Measurements from ENCODE around the gene RGS12. TPM values are rescaled to one million over a fixed set of nuclear protein-coding genes. Genes with fewer than 3 reads are reported as not detected.

RGS12 gene
- total and polyA plus RNA-seq, 2 of the 13 experiments (the other 11 are each of a cell fraction or from before 2014, with no cell fraction given): 21.0 to 27.7 TPM

DNA sequence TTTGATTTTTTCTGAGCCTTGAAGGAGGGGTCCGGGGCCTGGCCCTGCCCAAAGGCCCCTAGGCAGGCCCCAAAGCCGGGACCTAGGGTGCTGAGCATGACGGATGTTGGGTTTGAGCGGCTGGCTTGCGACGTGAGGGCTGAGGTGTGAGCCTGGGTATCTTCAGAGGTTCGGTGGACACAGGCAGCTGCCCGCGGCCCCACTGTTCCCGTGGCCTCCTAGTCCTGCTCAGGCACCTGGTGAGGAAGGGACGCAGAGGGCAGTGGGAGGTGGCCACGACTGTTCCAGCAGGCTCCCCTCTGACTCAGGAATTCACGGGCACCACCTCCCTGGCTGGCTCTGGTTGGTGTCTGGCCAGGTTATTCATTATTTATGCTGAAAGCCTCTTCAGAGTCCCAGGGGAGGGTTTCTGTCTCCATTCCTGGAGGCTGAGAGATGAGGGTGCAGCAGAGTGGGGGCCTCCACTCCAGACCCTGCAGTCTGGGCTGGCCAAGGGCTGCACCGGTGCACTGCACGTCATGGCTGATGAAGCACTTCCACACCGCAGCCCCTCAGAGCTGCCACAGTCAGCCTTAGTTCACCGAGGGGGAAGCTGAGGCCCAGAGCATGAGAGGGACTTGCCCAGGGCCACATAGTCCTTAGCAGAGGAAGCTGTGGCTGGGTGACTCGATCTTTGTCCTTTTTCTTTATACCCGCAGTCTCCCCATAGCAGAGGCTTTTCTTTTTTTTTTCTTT lies 41.7 kb upstream of the RGS12 start (continued):
- no peak for TF ChIP-seq ZNF75D (CRISPR knock-in tag; IDR thresholded peaks at IDR 0.05; ENCODE audit: borderline replicate concordance)
- TF ChIP-seq ZNF317 (CRISPR knock-in tag; IDR thresholded peaks at IDR 0.05): no peak
- no peak for TF ChIP-seq SCMH1 (CRISPR knock-in tag; IDR thresholded peaks at IDR 0.05; ENCODE audit: borderline replicate concordance)
- TF ChIP-seq ZNF337 (CRISPR knock-in tag; IDR thresholded peaks at IDR 0.05; ENCODE audit: borderline replicate concordance, low read depth): no peak
- TF ChIP-seq CCDC6 (CRISPR knock-in tag; IDR thresholded peaks at IDR 0.05): no peak
- TF ChIP-seq JUND (CRISPR knock-in tag; IDR thresholded peaks at IDR 0.05): no peak
- no peak for TF ChIP-seq NR2C2 (CRISPR knock-in tag; IDR thresholded peaks at IDR 0.05; ENCODE audit: borderline replicate concordance)
- no peak for TF ChIP-seq NFATC3 (CRISPR knock-in tag; IDR thresholded peaks at IDR 0.05)
- TF ChIP-seq ZFP36 (IDR thresholded peaks at IDR 0.05; ENCODE audit: borderline replicate concordance, low read depth, low read length, partially characterized antibody): no peak
- TF ChIP-seq HDAC6 (IDR thresholded peaks at IDR 0.05; ENCODE audit: low read depth, low read length): no peak
- no peak for TF ChIP-seq ZNF33A (CRISPR knock-in tag; IDR thresholded peaks at IDR 0.05; ENCODE audit: borderline replicate concordance)
- TF ChIP-seq SIN3A (IDR thresholded peaks at IDR 0.05; ENCODE audit: borderline replicate concordance, low read depth, low read length): no peak
- TF ChIP-seq, protein P1, sequence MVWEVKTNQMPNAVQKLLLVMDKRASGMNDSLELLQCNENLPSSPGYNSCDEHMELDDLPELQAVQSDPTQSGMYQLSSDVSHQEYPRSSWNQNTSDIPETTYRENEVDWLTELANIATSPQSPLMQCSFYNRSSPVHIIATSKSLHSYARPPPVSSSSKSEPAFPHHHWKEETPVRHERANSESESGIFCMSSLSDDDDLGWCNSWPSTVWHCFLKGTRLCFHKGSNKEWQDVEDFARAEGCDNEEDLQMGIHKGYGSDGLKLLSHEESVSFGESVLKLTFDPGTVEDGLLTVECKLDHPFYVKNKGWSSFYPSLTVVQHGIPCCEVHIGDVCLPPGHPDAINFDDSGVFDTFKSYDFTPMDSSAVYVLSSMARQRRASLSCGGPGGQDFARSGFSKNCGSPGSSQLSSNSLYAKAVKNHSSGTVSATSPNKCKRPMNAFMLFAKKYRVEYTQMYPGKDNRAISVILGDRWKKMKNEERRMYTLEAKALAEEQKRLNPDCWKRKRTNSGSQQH (CRISPR knock-in tag; IDR thresholded peaks at IDR 0.05; ENCODE audit: low read depth): no peak
- TF ChIP-seq LCORL (IDR thresholded peaks at IDR 0.05): no peak
- 0 out of 2 replicates have a peak, but pooled peaks have one; percentile 29 for TF ChIP-seq LCORL (CRISPR knock-in tag; IDR thresholded peaks at IDR 0.05)
- TF ChIP-seq, protein P2, sequence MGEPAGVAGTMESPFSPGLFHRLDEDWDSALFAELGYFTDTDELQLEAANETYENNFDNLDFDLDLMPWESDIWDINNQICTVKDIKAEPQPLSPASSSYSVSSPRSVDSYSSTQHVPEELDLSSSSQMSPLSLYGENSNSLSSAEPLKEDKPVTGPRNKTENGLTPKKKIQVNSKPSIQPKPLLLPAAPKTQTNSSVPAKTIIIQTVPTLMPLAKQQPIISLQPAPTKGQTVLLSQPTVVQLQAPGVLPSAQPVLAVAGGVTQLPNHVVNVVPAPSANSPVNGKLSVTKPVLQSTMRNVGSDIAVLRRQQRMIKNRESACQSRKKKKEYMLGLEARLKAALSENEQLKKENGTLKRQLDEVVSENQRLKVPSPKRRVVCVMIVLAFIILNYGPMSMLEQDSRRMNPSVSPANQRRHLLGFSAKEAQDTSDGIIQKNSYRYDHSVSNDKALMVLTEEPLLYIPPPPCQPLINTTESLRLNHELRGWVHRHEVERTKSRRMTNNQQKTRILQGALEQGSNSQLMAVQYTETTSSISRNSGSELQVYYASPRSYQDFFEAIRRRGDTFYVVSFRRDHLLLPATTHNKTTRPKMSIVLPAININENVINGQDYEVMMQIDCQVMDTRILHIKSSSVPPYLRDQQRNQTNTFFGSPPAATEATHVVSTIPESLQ (CRISPR knock-in tag; conservative IDR thresholded peaks at IDR 0.05): no peak
- TF ChIP-seq, protein P3, sequence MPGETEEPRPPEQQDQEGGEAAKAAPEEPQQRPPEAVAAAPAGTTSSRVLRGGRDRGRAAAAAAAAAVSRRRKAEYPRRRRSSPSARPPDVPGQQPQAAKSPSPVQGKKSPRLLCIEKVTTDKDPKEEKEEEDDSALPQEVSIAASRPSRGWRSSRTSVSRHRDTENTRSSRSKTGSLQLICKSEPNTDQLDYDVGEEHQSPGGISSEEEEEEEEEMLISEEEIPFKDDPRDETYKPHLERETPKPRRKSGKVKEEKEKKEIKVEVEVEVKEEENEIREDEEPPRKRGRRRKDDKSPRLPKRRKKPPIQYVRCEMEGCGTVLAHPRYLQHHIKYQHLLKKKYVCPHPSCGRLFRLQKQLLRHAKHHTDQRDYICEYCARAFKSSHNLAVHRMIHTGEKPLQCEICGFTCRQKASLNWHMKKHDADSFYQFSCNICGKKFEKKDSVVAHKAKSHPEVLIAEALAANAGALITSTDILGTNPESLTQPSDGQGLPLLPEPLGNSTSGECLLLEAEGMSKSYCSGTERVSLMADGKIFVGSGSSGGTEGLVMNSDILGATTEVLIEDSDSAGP (CRISPR knock-in tag; IDR thresholded peaks at IDR 0.05; ENCODE audit: borderline replicate concordance): no peak
- TF ChIP-seq HCFC1 (IDR thresholded peaks at IDR 0.05; ENCODE audit: low read depth, low read length): no peak
- peak; percentile 51; the same call in 1 of the 2 replicates for TF ChIP-seq ZNF777 (CRISPR knock-in tag; IDR thresholded peaks at IDR 0.05)
- TF ChIP-seq MLLT10 (CRISPR knock-in tag; IDR thresholded peaks at IDR 0.05): no peak
- TF ChIP-seq, protein P4, sequence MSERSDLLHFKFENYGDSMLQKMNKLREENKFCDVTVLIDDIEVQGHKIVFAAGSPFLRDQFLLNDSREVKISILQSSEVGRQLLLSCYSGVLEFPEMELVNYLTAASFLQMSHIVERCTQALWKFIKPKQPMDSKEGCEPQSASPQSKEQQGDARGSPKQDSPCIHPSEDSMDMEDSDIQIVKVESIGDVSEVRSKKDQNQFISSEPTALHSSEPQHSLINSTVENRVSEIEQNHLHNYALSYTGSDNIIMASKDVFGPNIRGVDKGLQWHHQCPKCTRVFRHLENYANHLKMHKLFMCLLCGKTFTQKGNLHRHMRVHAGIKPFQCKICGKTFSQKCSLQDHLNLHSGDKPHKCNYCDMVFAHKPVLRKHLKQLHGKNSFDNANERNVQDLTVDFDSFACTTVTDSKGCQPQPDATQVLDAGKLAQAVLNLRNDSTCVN (CRISPR knock-in tag; IDR thresholded peaks at IDR 0.05; ENCODE audit: borderline replicate concordance): no peak
- no peak for TF ChIP-seq YY1 (IDR thresholded peaks at IDR 0.05; ENCODE audit: insufficient read depth, insufficient replicate concordance, low read depth, low read length)
- TF ChIP-seq STAG1 (CRISPR knock-in tag; IDR thresholded peaks at IDR 0.05): no peak
- no peak for TF ChIP-seq PAX8 (CRISPR knock-in tag; IDR thresholded peaks at IDR 0.05; ENCODE audit: borderline replicate concordance)
- no peak for TF ChIP-seq TEAD3 (CRISPR knock-in tag; optimal IDR thresholded peaks at IDR 0.05; ENCODE audit: borderline replicate concordance)

Data from HepG2 (cell line).